IPS-18c (cell line): ENCODE data around the gene ABHD4.
"Not testable (repeated sequence)": the region's sequence is repeated elsewhere in the genome, so short reads cannot be mapped to it uniquely, and the experiment has no call there.

ENCODE experiments used
- H3K4me3 ChIP-seq: 2 replicates; pipeline ENCODE4 v1.7.0; 2013; ENCODE audit warnings: low read depth, mild to moderate bottlenecking, low read length, moderate library complexity; ENCODE audit not compliant: insufficient read depth
- H3K9me3 ChIP-seq: one replicate; pipeline ENCODE4 v1.6.1; 2013; ENCODE audit warnings: mild to moderate bottlenecking, low read length, moderate library complexity; ENCODE audit not compliant: control insufficient read depth, insufficient read depth

ABHD4 gene, protein sequence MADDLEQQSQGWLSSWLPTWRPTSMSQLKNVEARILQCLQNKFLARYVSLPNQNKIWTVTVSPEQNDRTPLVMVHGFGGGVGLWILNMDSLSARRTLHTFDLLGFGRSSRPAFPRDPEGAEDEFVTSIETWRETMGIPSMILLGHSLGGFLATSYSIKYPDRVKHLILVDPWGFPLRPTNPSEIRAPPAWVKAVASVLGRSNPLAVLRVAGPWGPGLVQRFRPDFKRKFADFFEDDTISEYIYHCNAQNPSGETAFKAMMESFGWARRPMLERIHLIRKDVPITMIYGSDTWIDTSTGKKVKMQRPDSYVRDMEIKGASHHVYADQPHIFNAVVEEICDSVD

DNA sequence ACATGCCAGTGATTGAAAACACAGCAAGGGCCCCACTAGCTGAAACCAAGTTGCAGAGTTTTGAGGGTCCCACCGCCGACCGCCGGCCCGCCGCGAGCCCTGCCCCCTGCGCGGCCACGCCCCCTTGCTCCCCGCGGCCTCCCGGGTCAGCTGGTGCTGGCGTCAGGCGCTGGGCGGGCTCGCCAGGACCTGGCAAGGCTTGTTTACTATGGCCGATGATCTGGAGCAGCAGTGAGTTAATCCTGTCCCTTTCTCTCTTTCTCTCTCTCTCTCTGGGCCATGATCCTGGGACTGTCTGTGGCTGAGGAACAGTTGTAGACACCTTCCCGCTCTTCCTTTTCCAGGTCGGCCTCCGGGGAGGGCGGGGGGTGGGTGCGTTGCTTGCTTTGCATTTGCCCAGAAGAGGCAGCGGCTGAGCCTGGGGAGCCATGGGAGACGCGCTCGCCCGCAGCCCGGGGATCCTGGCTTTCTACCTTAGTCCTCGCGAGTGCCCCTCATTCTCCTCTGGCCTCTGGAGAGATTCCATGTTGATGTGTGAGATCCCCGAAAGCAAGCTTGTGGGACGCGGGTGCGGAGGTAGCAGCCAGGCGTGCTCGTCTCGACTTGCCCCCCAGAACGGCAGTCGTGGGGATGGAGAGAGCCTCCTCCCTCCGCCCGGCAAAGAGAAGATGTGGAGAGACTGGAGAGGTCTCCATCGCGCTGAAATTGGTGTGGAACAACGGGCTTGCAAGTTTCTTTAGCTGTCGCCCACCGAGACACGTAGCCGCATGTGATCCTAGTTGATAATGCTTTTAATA lies at the start of gene ABHD4:
Gene ABHD4 (plus strand): TSS at position 202 of the 797 bp plus-strand sequence. CDS start 7 bp downstream, at position 209.
- Histone ChIP-seq H3K9me3 (no peaks in the 10 kb centered on the region), H3K4me3 (peak within 1 kb of the TSS; percentile 99)

- H3K4me3 ChIP-seq, result no peak overlapping the region
- no peaks in the 10 kb centered on the region for H3K9me3 ChIP-seq
Observed at GRCh38 chr14:22549324-22549962, 48.7 kb upstream of the ABHD4 start.

- H3K4me3 ChIP-seq, result no peak overlapping the region
- no peaks in the 10 kb centered on the region for H3K9me3 ChIP-seq
Observed at GRCh38 chr14:22549981-22550673, 48.0 kb upstream of the ABHD4 start.

DNA sequence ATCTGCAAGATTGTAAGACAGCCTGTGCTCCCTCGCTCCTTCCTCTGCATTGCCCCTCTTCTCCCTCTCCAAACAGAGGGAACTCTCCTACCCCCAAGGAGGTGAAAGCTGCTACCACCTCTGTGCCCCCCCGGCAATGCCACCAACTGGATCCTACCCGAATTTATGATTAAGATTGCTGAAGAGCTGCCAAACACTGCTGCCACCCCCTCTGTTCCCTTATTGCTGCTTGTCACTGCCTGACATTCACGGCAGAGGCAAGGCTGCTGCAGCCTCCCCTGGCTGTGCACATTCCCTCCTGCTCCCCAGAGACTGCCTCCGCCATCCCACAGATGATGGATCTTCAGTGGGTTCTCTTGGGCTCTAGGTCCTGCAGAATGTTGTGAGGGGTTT lies 46.5 kb upstream of the ABHD4 start:
- Histone ChIP-seq H3K4me3 (no peak overlapping the region), H3K9me3 (no peaks in the 10 kb centered on the region)

GRCh38 chr14:22552001-22552826 lies 45.9 kb upstream of the ABHD4 start:
- H3K4me3 ChIP-seq, result no peak overlapping the region
- H3K9me3 ChIP-seq, result no peaks in the 10 kb centered on the region

GRCh38 chr14:22552827-22553076 lies 45.3 kb upstream of the ABHD4 start:
- Histone ChIP-seq H3K4me3 (no peak overlapping the region), H3K9me3 (no peaks in the 10 kb centered on the region)

- H3K4me3 ChIP-seq, result no peak overlapping the region
- no peaks in the 10 kb centered on the region for H3K9me3 ChIP-seq
Observed at GRCh38 chr14:22553445-22553844, 44.7 kb upstream of the ABHD4 start.

DNA sequence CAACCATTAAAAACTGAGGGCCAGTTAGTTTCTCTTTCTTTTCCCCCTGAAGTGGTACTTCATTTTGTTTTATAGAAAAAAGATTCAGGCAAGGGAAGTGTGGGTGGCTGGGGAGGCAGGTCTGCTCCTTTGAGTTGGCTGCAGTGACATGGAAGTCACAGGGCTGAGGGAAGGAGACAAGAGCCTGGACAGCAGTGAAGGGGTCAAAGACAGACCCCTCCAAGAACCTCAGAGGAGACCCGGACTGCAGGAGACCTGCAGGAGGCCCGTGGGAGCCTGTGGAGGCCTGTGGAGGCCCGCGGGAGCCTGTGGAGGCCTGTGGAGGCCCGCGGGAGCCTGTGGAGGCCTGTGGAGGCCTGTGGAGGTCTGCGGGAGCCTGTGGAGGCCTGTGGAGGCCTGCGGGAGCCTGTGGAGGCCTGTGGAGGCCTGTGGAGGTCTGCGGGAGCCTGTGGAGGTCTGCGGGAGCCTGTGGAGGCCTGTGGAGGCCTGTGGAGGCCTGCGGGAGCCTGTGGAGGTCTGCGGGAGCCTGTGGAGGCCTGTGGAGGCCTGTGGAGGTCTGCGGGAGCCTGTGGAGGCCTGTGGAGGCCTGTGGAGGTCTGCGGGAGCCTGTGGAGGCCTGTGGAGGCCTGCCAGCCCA lies 44.1 kb upstream of the ABHD4 start:
- H3K4me3 ChIP-seq, H3K9me3 ChIP-seq: not testable (repeated sequence)

DNA sequence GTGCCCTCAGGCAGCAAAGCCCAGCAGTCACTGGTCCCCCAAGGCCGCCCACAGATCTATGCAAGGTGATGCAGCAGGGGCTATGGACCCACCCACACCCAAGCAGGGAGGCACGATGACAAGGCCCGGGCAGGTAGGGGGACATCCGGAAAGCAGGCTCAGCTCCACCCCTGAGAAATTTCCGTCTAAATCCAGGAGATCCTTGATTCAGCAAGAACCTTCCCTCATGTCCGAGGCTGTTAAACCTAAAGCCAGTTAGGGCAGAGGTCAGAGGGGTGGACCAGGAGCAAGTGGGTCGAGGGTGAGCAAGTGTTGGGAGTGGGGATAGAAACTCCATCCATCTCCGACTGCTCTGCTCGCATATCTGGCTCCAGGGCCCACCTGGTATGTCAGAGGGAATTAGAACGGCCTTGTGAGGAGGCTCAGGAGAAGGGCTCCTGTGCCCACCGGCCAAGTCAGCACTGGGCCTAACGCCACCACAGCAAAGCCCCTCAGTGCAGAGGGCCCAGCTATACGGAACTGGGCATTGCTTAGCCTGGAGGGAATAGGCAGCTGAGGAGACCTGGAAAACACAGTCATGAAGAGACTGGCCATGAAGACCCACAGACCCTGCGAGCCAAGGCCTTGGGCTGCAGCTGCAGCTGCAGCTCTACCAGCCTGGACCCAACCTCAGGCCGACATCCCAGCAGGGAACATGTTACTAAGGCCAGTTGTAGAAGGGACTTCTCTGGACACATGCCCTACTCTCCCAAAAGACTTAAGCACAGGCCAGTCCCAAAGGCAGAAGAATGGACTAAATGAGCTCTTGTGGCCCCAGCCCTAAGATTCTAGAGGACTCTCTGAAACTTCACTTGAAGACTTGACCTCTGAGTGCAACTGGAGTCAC lies 43.4 kb upstream of the ABHD4 start:
- Histone ChIP-seq H3K9me3 (no peaks in the 10 kb centered on the region), H3K4me3 (no peak overlapping the region)

GRCh38 chr14:22555384-22556011 lies 42.6 kb upstream of the ABHD4 start:
- no peak overlapping the region for H3K4me3 ChIP-seq
- H3K9me3 ChIP-seq, result no peaks in the 10 kb centered on the region

- no peak overlapping the region for H3K4me3 ChIP-seq
Observed at GRCh38 chr14:22556021-22556989, 41.8 kb upstream of the ABHD4 start.

DNA sequence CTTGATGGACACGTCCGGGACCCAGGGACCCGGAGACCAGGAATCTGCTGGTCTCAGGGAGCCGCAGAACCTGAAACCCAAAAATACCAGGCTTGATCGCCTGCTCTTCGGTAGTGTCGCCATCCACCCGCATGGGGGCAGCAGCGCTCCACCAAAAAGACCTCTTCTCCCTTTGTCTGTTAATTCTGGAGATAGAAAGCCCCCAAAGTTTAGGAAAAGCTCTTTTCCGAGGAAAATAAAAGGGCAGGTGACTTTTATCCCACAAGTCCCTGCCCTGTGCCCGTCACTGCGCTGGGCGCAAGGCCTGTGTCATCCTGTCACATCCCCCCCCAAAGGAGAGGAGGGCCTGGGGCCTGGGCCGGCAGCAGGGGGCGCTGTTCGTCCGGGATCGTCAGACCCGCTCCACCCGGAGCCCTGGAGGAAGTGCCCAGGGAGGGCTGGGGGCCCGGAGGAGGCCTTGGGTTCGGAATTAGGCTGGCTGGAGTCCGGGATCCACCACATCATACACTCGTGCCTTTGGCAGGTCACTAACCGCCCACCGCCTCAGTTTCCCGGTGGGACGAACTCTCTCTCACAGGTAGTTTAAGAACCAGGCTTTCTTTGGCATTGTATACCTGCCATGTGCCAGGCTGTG lies 41.0 kb upstream of the ABHD4 start:
- H3K4me3 ChIP-seq, result peak overlapping the region; percentile 40; the same call in 1 of the 2 replicates
- H3K9me3 ChIP-seq, result no peaks in the 10 kb centered on the region

More at GRCh38 chr14:22556021-22556989, 41.8 kb upstream of the ABHD4 start:
- no peaks in the 10 kb centered on the region for H3K9me3 ChIP-seq

DNA sequence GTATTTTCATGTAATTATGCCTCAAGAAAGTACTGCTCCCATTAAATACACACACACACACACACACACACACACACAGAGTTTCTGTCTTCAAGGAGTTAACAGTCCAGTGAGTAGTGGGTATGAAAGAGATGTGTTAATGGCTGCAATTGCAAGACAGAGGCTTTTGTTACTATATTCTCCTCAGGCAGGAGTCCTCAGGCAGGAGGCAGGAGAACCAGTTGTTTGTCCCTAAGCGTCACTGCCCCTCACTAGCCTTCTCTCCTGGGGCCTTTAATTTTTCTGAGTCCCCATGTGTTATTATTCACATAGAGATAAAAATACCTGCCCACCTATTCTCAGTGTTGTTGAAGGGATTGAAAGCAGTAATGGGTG lies 40.3 kb upstream of the ABHD4 start:
- Histone ChIP-seq H3K4me3 (no peak overlapping the region), H3K9me3 (no peaks in the 10 kb centered on the region)
